Stimulated activated CD4-positive, alpha-beta T cell treated with anti-CD3 and anti-CD28 coated beads, Interleukin-1b, Interleukin-23, amount 100 ng/mL, for 1 hour (primary cell): ENCODE data around the gene ZSWIM5.
"Not testable (repeated sequence)": the region's sequence is repeated elsewhere in the genome, so short reads cannot be mapped to it uniquely, and the experiment has no call there.

Experiments
- DNase-seq, 2 donors: peaks; one replicate each; pipeline ENCODE4 v3.0.0-alpha.2; 2020; ENCODE audit warnings: low read depth in 2 of 2

Gene ZSWIM5

DNA sequence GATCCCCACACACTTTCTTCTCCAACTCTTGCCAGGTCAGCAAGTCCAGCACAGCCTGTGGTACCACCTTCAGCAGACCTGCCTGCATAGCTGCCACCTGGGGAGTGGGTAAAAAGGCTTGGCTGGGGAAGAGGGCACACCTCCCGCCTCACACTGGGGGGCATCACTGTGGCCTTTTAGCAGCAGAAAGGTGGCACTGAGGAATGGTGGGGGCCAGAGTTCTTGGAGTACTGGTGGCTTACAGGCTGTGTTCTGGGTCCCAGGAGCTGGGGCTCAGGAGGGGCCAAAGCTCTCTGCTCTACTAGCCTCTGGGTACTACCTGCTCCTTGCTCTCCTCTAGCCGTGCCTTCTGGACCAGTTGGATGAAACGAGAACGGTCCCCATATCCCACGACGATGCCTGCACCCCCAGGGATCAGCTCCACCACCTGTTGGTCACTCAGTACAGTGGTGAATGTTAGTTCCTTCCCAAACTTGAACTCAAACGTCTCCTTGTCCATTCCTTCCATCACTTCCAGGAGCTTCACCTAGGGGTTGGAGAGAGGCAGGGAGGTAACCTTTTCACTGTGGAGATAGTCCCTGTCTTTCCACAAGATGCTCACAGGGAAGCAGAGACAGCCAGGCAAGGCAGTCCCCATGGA is 202.0 kb downstream of the ZSWIM5 start:
- no peak for DNase-seq

DNA sequence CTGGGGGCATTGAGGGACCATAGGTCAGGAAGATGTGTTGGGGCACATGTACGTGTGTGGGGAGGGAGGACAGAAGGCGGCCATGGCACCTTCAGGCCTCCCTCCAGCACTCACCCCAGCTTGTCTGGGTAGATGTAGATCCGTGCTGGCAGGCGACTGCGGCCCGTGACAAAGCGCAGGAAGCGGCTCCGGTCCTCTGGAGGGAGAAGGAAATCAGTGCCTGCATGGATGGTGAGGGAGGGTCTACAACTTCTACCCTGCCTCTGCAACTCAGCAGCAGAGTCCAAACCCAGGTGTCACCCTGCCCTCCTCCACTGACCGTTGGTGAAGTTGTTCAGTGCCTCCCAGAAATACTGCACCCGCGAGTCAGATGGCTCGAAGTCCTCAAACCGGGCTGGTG is 202.7 kb downstream of the ZSWIM5 start:
- no peak for DNase-seq

DNA sequence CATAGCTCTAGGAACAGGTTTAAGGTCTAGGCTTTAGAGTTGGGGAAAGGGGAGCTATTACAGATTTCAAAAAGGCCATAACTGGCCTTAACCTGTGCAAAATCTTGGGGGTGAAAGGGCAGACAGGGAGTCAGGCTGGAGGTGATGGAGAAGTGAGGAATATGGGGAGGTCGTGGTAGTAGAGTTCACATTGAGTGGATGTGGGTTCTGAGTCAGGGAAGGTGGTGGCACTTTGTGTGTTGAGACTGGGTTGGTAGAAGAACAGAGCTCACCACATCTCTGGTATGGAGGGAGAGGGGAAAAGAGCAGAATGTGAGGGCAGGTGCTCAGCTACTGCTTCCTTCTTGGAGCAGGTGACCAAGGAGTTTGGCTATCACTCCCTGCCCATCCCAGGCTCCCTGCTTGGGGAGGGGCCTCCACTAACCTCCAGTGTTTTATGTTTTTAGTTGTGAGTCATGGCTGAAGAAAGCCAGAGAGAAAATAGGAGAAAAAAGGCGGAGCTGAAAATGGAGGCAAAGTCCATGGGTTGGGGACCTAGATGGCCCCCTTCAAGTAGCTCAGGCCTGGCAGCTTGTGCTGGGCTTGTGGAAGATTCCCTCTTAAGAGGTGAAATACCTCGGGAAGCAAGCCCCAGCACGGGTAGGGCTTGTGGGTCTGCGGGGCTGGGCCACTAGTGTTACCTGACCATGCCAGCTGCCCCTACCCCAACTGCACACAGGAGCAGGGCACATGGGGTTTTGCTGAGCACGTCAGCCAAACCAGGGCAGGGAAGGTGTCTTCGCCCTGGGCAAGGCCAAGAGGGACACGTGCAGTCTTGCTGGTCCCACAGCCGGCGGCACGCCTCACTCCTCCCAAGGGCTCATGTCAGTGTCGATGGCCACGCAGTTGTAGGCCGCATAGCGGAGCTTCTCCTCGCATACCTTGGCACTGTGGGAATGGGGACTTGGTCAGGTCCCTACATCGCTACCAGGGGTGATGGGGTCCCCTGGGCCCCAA is 203.5 kb downstream of the ZSWIM5 start:
- DNase-seq: no peak

DNA sequence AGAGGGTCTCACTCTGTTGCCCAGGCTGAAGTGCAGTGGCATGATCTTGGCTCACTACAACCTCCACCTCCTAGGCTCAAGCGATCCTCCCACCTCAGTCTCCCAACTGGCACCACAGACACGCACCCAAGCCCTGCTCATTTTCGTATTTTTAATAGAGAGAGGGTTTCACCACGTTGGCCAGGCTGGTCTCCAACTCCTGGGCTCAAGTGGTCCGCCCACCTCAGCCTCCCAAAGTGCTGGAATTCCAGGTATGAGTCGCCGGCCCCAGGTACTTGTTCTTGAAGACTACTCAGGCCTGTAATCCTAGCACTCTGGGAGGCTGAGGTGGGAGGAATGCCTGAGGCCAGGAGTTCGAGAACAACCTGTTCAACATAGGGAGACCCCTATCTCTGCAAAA is 204.8 kb downstream of the ZSWIM5 start:
- not testable (repeated sequence) for DNase-seq

DNA sequence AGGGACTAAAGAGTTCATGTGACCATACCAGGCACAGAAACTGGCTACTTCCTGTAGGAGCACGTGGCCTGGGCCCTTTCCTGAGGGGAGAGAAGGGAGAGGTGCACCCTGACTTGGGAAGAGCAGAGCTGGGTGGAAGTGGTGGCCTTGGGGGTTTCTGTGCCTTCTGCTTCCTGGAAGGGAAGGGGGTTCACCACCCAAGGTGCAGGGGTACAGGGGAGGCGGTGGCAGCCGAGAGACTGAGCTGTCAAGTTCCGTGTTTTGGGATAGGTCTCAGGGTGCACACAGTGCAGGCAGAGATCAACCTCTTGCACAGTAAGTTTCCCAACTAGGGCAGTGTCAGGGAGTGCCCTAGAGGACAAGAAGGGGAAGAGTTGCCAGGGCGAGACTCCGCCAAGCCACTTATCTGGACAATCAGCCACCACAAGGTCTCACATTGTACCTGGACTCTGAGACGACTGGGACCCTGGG is 205.4 kb downstream of the ZSWIM5 start:
- no peak for DNase-seq

DNA sequence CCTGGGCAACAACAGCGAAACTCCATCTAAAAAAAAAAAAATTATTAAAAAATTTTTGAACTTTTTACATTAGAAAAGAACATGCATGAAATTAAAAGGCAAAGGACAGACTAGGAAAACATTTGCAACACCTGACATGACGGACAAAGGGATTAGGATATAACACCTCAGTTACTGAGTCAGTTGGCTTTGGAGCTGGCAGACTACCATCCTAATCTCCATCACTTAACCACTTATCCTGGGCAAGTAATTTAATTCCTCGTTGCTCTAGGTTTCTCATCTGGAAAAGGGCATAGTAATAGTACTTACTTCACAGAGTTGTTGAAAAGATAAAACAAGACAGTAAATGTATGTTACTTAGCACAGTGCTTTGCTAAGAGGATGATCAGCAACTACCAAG is 207.2 kb downstream of the ZSWIM5 start:
- DNase-seq: no peak

DNA sequence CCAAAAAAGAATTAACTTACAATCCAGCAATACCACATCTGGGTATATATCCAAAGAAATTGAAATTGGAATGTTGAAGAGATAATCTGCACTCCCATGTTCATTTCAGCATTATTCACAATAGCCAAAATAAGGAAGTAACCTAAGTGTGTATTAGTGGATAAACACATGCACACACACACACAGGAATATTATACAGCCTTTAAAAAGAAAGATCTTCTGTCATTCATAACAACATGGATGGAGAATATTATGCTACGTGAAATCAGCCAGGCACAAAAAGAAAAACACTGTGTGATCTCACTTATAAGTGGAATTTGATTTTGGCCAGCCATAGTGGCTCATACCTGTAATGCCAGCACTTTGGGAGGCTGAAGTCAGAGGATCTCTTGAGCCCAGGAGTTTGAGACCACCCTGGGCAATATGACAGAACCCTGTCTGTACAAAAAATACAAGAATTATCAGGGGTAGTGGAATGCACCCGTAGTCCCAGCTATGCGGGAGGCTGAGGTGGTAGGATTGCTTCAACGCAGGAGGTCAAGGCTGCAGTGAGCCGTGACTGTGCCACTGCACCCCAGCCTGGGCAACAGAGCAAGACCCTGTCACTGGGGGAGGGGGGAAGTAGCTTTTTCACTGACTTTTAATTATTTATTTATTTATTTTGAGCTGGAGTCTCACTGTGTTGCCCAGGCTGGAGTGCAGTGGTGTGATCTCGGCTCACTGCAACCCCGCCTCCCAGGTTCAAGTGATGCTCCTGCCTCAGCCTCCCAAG is 210.8 kb downstream of the ZSWIM5 start:
- no peak for DNase-seq

DNA sequence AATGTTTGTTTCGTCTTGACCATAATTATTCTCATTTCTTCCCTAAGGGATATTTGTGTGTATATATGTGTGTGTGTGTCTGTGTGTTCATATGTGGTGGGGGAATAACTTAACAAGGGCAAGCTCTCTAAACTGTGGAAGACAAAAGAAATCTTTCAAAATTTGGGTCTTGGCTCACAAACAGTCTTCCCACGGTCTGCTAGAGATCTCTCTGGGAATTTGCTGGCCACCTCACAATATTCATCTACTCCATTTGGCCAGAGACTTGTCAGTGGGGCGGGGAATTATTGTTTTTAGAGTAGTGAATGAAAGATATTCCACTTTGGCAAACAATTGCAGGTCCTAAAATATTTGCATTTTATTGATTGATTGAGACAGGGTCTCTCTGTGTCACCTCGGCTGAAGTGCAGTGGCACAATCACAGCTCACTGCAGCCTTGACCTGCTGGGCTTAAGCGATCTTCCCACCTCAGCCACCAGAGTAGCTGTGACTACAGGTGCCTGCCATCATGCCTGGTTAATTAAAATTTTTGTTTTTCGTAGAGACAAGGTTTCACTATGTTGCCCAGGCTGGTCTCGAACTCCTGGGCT is 212.0 kb downstream of the ZSWIM5 start:
- no peak for DNase-seq

DNA sequence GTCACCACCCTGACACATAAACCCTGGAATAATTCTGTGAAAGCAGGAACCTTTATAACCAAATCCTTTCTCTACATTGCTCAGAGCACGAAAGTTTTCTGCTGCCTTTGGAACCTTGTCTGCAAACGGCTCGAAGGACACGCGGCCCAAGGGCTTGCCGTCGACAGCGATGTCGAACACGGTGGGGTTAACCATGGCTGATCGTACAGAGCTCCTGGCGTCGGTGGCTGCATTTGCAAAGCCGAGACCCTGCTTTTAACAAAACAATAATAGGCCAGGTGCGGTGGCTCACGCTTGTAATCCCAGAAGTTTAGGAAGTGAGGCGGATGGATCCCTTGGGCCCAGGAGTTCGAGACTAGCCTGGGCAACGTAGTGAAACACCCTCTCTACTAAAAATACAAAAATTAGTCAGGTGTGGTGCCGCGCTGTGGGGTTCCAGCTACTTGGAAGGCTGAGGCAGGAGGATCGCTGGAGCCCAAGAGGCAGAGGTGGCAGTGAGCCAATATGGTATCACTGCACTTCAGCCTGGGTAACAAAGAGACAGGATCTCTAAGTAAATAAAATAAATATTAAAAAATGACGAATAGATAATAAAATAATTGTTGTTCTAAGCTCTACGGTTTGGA is 217.8 kb downstream of the ZSWIM5 start:
- no peak for DNase-seq

DNA sequence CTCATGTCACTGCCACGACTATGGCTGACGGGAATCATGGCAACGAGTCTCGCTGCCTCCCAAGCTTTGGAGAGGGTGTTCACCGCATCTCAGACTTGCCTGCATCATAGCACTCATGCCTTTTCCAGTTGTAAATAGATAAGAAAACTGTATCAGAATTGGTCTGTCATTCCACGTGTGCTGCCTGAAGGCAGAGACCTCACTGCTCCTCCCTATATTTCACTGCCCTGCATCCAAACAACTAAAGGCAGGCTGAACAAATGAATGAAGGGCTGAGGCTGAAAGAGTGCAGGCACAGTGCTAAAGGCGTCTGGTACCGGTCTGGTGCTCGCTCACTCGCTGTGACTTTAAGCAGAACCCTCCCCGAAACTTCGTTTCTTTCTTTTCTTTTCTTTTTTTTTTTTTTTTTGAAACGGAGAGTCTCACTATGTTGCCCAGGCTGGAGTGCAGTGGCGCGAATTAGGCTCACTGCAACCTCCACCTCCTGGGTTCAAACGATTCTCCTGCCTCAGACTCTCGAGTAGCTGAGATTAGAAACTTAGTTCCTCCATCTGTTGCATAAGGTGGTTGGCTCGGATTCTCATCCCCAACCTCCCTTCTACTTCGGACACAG is 220.6 kb downstream of the ZSWIM5 start:
- no peak for DNase-seq

DNA sequence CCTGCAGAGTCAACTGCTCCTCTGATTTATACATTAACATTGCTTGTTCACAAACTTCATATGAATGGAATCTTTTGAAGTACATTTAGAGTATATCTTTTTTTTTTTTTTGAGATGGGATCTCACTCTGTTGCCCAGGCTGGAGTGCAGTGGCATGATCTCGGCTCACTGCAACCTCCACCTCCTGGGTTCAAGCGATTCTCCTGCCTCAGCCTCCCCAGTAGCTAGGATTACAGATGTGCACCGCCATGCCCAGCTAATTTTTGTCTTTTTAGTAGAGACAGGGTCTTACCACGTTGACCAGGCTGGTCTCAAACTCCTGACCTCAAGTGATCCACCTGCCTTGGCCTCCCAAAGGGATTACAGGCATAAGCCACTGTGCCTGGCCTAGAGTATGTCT is 229.0 kb downstream of the ZSWIM5 start:
- not testable (repeated sequence) for DNase-seq

DNA sequence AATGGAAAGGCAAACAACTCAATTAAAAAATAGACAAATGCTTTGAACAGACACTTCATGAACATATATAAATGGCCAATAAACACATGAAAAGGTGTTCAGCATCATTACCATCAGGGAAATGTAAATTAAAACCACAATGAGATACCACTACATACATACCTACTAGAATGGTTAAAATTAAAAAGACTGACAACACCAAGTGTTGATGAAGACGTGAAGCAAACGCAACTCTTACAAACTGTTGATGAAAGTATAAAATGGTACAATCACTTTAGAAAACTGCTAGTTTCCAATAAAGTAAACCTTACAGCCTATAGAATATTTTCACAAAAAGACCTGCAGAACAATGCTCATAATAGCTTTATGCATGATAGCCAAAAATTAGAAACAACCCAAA is 230.2 kb downstream of the ZSWIM5 start:
- no peak for DNase-seq

DNA sequence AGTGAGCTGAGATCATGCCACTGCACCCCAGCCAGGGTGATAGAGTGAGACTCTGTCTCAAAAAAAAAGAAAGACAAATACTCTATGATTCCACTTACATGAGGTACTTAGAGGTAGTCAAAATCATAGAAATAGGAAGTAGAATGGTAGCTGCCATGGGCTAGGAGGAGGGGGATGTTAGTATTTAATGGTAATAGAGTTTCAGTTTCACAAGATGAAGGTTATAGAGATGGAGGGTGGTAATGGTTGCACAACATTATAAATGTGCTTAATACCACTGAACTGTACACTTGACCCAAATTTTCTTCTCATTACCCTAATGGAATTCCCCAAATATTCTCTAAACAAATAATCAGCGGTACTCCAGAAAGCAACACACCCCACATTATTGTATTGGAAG is 232.8 kb downstream of the ZSWIM5 start:
- no peak for DNase-seq

DNA sequence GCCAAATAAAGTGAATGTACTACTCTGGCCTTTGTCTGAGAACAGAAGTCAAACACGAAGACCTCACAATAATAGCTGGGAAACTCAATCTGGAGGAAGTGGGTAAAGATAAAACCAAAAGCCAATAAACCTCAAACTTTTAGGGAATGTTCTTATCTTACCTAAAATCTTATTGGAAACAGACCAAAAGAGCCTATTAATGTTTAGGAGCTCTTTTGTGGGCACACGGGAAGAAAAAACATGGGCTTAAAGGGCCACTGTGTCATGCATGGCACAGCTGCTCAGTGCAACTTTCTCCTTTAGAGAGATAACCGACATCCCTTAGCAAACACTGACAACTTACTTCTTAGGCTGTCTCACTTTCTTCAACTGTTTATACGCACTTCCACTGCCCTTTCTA is 236.1 kb downstream of the ZSWIM5 start:
- DNase-seq: no peak
